Mesendoderm (in vitro differentiated cells): ENCODE measurements around the gene DUSP7.

Experiments
- DNase-seq: peaks from one replicate; pipeline ENCODE4 v3.0.0; 2013
- H2AK5ac ChIP-seq: 2 replicates; pipeline ENCODE4 v1.6.1; 2013; ENCODE audit warnings: low read length, inconsistent platforms
- H2BK120ac ChIP-seq: 2 replicates; pipeline ENCODE4 v1.6.1; 2013; ENCODE audit warnings: low read depth, mild to moderate bottlenecking, low read length, moderate library complexity, mixed read lengths
- H2BK15ac ChIP-seq: replicated peaks from 2 replicates; pipeline ENCODE4 v1.6.1; 2013; ENCODE audit warnings: low read depth, mild to moderate bottlenecking, moderate library complexity
- H2BK5ac ChIP-seq: 2 replicates; pipeline ENCODE4 v1.6.1; 2013; ENCODE audit warnings: low read length, inconsistent platforms
- H3K18ac ChIP-seq: 2 replicates; pipeline ENCODE4 v1.6.1; 2013; ENCODE audit warnings: mild to moderate bottlenecking, low read length, mixed read lengths
- H3K23ac ChIP-seq: one replicate; pipeline ENCODE4 v1.6.1; 2013; ENCODE audit warnings: low read length
- H3K27ac ChIP-seq: 2 replicates; pipeline ENCODE4 v1.5.1; 2013; ENCODE audit warnings: low read depth, mild to moderate bottlenecking, inconsistent platforms, low read length, moderate library complexity
- H3K27me3 ChIP-seq: 2 replicates; pipeline ENCODE4 v1.6.1; 2013; ENCODE audit warnings: low read length, control low read depth, mild to moderate bottlenecking, inconsistent platforms; ENCODE audit not compliant: insufficient read depth, poor library complexity
- H3K36me3 ChIP-seq: 2 replicates; pipeline ENCODE4 v1.6.1; 2013; ENCODE audit warnings: low read length, inconsistent platforms; ENCODE audit not compliant: control insufficient read depth, insufficient read depth
- H3K4ac ChIP-seq: one replicate; pipeline ENCODE4 v1.6.1; 2013; ENCODE audit warnings: low read depth, mild to moderate bottlenecking, low read length, moderate library complexity
- H3K4me1 ChIP-seq: 2 replicates; pipeline ENCODE4 v1.6.1; 2013; ENCODE audit warnings: low read depth, low read length, inconsistent platforms; ENCODE audit not compliant: control insufficient read depth
- H3K4me2 ChIP-seq: 2 replicates; pipeline ENCODE4 v1.6.1; 2013; ENCODE audit warnings: low read length
- H3K4me3 ChIP-seq: 2 replicates; pipeline ENCODE4 v1.5.1; 2013; ENCODE audit warnings: mild to moderate bottlenecking, low read length
- H3K56ac ChIP-seq: one replicate; pipeline ENCODE4 v1.6.1; 2013; ENCODE audit warnings: low read length
- H3K79me1 ChIP-seq: 2 replicates; pipeline ENCODE4 v1.6.1; 2013; ENCODE audit warnings: low read length, inconsistent platforms
- H3K79me2 ChIP-seq: 2 replicates; pipeline ENCODE4 v1.6.1; 2013; ENCODE audit warnings: mild to moderate bottlenecking, low read length; ENCODE audit not compliant: control insufficient read depth, insufficient read depth
- H3K9ac ChIP-seq: 2 replicates; pipeline ENCODE4 v1.6.1; 2013; ENCODE audit warnings: low read length, inconsistent platforms
- H4K5ac ChIP-seq: one replicate; pipeline ENCODE4 v1.6.1; 2013; ENCODE audit warnings: low read length
- H4K8ac ChIP-seq: one replicate; pipeline ENCODE4 v1.6.1; 2013; ENCODE audit warnings: low read depth, mild to moderate bottlenecking, control low read depth, low read length, moderate library complexity
- WGBS: extraction: QIAGEN DNeasy Blood & Tissue Kit; methylation state at CpG from one replicate; pipeline ENCODE4 v1.1.7; 2013; ENCODE audit warnings: low lambda C conversion rate, missing lambda C conversion rate; ENCODE audit not compliant: insufficient coverage; ENCODE audit errors: extremely low coverage; 5-methylcytosine and 5-hydroxymethylcytosine counted together

The DUSP7 gene

GRCh38 chr3:52068055-52068571, 11.7 kb upstream of the DUSP7 start:
- Histone ChIP-seq H3K56ac (no peak overlapping the region), H3K4ac (no peak overlapping the region), H3K4me2 (no peak overlapping the region), H2AK5ac (no peak overlapping the region), H3K4me3 (no peak overlapping the region), H3K27ac (no peak overlapping the region), H3K27me3 (no peaks in the 10 kb centered on the region), H3K23ac (no peak overlapping the region), H2BK5ac (no peak overlapping the region), H2BK15ac (no peak overlapping the region), H2BK120ac (no peak overlapping the region), H3K79me2 (no peaks in the 10 kb centered on the region), H3K9ac (no peak overlapping the region), H3K36me3 (no peaks in the 10 kb centered on the region), H3K4me1 (no peaks in the 10 kb centered on the region), H4K8ac (no peak overlapping the region), H4K5ac (no peak overlapping the region), H3K79me1 (no peaks in the 10 kb centered on the region), H3K18ac (no peak overlapping the region)
- no peak for DNase-seq
- WGBS = no CpG with 5 or more reads among the region's 12 CpGs

DNA sequence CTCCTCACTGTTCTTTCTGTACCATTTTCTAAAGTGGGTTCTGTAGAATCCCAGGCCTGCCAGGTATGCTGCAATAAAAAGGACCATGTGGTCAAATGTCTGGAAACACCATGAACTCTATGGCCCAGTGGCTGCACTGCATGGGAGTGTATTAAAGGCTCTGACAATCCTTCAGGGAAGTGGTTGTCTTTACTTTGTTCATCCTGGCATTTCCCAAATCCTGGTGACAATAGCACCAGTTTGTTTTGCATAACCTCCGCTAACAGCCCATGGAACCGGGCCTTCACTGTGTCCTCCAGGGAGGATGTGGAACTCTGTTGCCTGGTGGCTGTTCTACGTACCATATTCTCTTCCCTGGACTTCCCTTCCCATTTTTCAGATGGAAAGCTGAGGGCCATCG, 11.2 kb upstream of the DUSP7 start:
- Histone ChIP-seq H3K23ac (no peak overlapping the region), H2BK5ac (no peak overlapping the region), H4K8ac (no peak overlapping the region), H3K79me2 (no peaks in the 10 kb centered on the region), H4K5ac (no peak overlapping the region), H3K18ac (no peak overlapping the region), H3K56ac (no peak overlapping the region), H3K4ac (no peak overlapping the region), H2BK15ac (no peak overlapping the region), H3K27ac (no peak overlapping the region), H3K36me3 (no peaks in the 10 kb centered on the region), H2AK5ac (no peak overlapping the region), H3K9ac (no peak overlapping the region), H3K79me1 (no peaks in the 10 kb centered on the region), H2BK120ac (no peak overlapping the region), H3K27me3 (no peaks in the 10 kb centered on the region), H3K4me1 (no peaks in the 10 kb centered on the region), H3K4me3 (no peak overlapping the region), H3K4me2 (no peak overlapping the region)
- no CpG with 5 or more reads among the region's 4 CpGs for WGBS
- DNase-seq = no peak

GRCh38 chr3:52067046-52067445, 10.7 kb upstream of the DUSP7 start:
- H2BK15ac ChIP-seq = no peak overlapping the region

DNA sequence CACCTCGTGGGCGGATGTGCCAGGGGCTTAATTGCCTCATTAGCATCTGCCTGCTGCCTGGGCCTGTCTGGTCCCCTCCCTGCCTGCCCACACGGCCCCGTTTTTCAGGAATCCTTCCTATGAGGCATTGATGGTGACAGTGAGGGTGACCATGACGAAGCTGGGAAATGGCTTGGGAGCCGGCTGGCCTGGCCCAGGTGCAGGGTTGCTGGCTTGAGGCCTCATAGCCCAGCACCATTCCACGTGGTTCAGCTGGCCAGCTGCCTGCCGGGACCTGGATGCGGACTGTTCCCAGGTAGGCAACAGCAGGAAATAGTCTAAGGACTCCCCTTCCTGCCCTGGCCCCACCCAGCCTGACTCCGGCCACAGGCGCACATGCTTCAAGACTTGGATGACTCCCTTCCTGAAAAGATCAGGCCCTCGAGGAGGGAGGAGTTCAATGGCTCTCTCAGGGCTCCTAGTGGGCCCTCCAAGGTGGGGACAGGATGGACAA, 8.9 kb upstream of the DUSP7 start:
- no peak for DNase-seq
- Histone ChIP-seq H3K79me2 (no peaks in the 10 kb centered on the region), H4K8ac (no peak overlapping the region), H3K79me1 (no peaks in the 10 kb centered on the region), H4K5ac (no peak overlapping the region), H3K27me3 (no peaks in the 10 kb centered on the region), H2BK120ac (no peak overlapping the region), H2AK5ac (no peak overlapping the region), H3K18ac (no peak overlapping the region), H3K4me2 (no peak overlapping the region), H3K4me3 (no peak overlapping the region), H2BK5ac (no peak overlapping the region), H3K56ac (no peak overlapping the region), H2BK15ac (no peak overlapping the region), H3K9ac (no peak overlapping the region), H3K27ac (no peak overlapping the region), H3K36me3 (no peaks in the 10 kb centered on the region), H3K4me1 (no peaks in the 10 kb centered on the region), H3K4ac (no peak overlapping the region), H3K23ac (no peak overlapping the region)
- no CpG with 5 or more reads among the region's 12 CpGs for WGBS

More at GRCh38 chr3:52067046-52067445, 10.7 kb upstream of the DUSP7 start:
- Histone ChIP-seq H3K4ac (no peak overlapping the region), H2AK5ac (no peak overlapping the region), H3K27ac (no peak overlapping the region), H4K5ac (no peak overlapping the region), H3K9ac (no peak overlapping the region), H3K4me2 (no peak overlapping the region), H2BK5ac (no peak overlapping the region), H3K79me2 (no peaks in the 10 kb centered on the region), H3K56ac (no peak overlapping the region), H3K23ac (no peak overlapping the region), H3K79me1 (no peaks in the 10 kb centered on the region), H3K27me3 (no peaks in the 10 kb centered on the region), H3K4me3 (no peak overlapping the region), H3K4me1 (no peaks in the 10 kb centered on the region), H3K18ac (no peak overlapping the region), H4K8ac (no peak overlapping the region), H2BK120ac (no peak overlapping the region), H3K36me3 (no peaks in the 10 kb centered on the region)
- no peak for DNase-seq
- no CpG with 5 or more reads among the region's 8 CpGs for WGBS

DNA sequence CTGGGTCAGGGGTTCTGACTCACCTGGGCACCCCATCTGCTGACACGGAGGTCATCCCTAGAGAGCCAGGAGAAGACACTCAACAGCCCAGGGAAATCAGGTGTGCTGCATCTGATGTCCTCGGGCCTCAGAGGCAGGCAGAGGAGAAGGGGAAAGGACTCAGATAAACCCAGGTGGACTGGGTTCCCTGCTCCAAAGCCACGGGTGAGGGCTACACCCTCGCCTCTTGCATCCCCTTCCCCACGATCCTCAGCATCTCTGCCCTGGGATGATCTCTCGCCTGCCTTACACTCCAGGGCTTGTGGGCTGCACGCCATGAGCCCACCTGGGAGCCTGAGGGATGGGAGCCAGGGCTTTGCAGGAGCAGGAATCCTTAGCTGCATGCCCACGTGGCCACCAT, 8.2 kb upstream of the DUSP7 start:
- DNase-seq = no peak
- Histone ChIP-seq H3K18ac (no peak overlapping the region), H3K36me3 (no peaks in the 10 kb centered on the region), H3K4me2 (no peak overlapping the region), H2BK15ac (no peak overlapping the region), H3K79me1 (no peaks in the 10 kb centered on the region), H2AK5ac (no peak overlapping the region), H3K4me3 (no peak overlapping the region), H2BK5ac (no peak overlapping the region), H3K27ac (no peak overlapping the region), H4K5ac (no peak overlapping the region), H3K56ac (no peak overlapping the region), H3K9ac (no peak overlapping the region), H3K4me1 (no peaks in the 10 kb centered on the region), H3K23ac (no peak overlapping the region), H3K79me2 (no peaks in the 10 kb centered on the region), H3K4ac (no peak overlapping the region), H3K27me3 (no peaks in the 10 kb centered on the region), H4K8ac (no peak overlapping the region), H2BK120ac (no peak overlapping the region)
- WGBS = no CpG with 5 or more reads among the region's 8 CpGs

DNA sequence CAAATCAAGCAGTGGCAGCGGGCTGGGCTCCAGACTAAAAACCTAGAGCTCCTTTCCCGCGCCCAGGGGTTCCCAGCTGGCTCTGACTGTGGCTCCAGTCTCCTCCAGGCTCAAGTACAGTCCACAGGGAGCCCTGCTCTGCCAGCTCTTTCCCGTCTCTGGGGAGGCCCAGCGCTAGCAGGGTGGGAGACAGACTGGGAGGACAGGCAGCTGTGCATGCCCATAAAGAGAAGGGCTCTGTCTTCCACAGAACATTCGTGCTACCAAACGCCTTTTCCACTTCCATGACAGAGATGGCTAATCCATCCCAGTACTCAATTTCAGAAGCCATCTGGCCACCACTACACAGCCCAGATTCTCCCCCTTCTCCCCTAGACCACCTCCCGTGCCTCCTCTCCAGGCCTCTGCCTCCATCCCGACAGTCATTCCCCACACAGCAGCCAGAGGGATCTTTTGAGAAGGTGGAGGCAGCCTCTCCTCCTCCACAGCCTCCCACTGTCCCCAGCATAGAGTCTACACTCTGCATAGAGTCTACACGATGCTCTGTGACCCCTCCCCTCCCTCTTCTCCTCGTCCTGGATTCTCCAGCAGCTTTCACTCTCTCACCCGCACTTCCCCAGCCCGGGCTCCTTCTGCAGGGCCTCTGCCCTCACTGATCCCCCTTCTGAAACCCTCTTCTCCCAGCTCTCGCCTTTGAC, 6.8 kb upstream of the DUSP7 start:
- Histone ChIP-seq H3K4me1 (no peaks in the 10 kb centered on the region), H3K27ac (no peak overlapping the region), H2AK5ac (no peak overlapping the region), H2BK15ac (no peak overlapping the region), H3K4me3 (no peak overlapping the region), H3K36me3 (no peaks in the 10 kb centered on the region), H3K23ac (no peak overlapping the region), H3K4me2 (no peak overlapping the region), H4K8ac (no peak overlapping the region), H3K9ac (no peak overlapping the region), H3K56ac (no peak overlapping the region), H2BK120ac (no peak overlapping the region), H3K18ac (no peak overlapping the region), H3K4ac (no peak overlapping the region), H4K5ac (no peak overlapping the region), H2BK5ac (no peak overlapping the region), H3K27me3 (no peaks in the 10 kb centered on the region), H3K79me2 (no peaks in the 10 kb centered on the region), H3K79me1 (no peaks in the 10 kb centered on the region)
- WGBS = no CpG with 5 or more reads among the region's 14 CpGs
- no peak for DNase-seq
